GM10266 (cell line): ENCODE measurements around the gene HPRT1.
A peak's percentile ranks its signal among the peaks of the same experiment; 100 is the strongest.

Experiments
- DNase-seq: peaks from one replicate; pipeline ENCODE4 v3.0.0; 2012; ENCODE audit errors: extremely low spot score
- TF ChIP-seq, protein P1 (sequence below): IDR thresholded peaks from 2 replicates; pipeline ENCODE4 v1.5.1; 2012; ENCODE audit warnings: mild to moderate bottlenecking, low read depth; ENCODE audit not compliant: control insufficient read depth, insufficient read depth; ENCODE audit errors: missing control alignments

The HPRT1 gene, protein sequence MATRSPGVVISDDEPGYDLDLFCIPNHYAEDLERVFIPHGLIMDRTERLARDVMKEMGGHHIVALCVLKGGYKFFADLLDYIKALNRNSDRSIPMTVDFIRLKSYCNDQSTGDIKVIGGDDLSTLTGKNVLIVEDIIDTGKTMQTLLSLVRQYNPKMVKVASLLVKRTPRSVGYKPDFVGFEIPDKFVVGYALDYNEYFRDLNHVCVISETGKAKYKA

GRCh38 chrX:134460005-134460861 is at the start of gene HPRT1:
TSS of gene HPRT1 (plus strand) at chrX:134460165. CDS start at chrX:134460312, 147 bp downstream.
- DNase-seq: peak; percentile 83
- TF ChIP-seq, protein P1, sequence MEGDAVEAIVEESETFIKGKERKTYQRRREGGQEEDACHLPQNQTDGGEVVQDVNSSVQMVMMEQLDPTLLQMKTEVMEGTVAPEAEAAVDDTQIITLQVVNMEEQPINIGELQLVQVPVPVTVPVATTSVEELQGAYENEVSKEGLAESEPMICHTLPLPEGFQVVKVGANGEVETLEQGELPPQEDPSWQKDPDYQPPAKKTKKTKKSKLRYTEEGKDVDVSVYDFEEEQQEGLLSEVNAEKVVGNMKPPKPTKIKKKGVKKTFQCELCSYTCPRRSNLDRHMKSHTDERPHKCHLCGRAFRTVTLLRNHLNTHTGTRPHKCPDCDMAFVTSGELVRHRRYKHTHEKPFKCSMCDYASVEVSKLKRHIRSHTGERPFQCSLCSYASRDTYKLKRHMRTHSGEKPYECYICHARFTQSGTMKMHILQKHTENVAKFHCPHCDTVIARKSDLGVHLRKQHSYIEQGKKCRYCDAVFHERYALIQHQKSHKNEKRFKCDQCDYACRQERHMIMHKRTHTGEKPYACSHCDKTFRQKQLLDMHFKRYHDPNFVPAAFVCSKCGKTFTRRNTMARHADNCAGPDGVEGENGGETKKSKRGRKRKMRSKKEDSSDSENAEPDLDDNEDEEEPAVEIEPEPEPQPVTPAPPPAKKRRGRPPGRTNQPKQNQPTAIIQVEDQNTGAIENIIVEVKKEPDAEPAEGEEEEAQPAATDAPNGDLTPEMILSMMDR: no peak

- no peak for DNase-seq
- TF ChIP-seq, protein P1: no peak
Measured at GRCh38 chrX:134416087-134416486, 43.9 kb upstream of the HPRT1 start.

DNA sequence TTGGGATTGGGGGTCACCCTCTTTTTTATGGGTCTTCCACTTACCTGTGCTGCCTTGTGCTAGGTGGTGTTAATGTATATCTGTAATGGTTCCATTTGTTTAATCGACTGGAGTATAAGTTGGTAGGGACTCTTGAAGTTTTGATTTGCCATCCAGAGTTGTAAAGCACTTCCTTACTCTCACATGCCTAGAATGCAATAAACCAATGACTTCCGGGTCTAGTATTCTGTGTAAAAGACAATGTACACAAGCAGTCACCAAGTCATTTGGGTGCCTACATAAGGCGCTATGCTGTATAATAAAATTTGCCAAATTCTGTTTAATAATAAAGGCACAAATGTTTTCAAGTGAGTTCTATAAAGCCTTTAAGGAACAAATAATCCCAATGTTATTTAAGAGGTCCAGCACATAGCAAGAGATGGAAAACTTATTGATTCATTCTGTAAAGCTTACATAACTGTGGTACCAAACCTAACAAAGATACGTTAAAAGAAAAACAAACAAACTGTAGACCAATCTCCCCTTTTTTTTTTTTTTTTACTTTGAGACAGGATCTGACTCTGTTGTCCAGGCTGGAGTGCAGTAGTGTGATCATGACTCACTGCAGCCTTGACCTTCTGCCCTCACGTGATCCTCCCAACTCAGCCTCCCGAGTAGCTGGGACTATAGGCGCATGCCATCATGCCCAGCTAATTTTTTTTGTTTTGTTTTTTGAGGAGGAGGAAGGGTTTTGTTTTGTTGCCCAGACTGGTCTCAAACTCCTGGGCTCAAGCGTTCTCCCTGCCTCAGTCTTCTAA is 41.5 kb upstream of the HPRT1 start:
- DNase-seq: no peak

GRCh38 chrX:134419784-134420183 is 40.2 kb upstream of the HPRT1 start:
- TF ChIP-seq, protein P1: no peak
- DNase-seq: no peak

More for the DNA sequence above, 41.5 kb upstream of the HPRT1 start:
- TF ChIP-seq, protein P1: no peak

GRCh38 chrX:134423606-134424005 is 36.4 kb upstream of the HPRT1 start:
- no peak for DNase-seq
- TF ChIP-seq, protein P1: no peak

DNA sequence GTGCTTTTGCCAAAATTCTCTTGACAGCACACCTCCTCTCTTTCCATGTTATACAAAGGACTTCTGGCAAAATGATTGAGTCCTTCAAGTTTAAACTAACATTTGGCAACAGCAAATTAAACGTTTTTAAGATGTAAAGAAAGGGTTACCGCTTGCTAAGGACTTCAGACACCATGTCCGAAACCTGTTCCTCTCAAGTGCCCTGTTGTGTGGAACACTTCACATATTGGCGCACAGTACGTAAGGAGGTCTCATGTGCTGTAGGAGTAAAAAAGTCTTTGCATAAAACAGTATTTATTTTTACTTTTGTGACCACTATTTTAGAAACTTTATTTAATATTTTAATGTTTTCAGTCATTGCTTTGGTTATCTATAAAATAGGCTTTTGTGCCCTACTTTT is 33.7 kb upstream of the HPRT1 start:
- TF ChIP-seq, protein P1: no peak
- no peak for DNase-seq
